ENCODE results near the gene TMEM37. TPM values are rescaled to one million over a fixed set of nuclear protein-coding genes. Genes with fewer than 3 reads are reported as not detected.

The TMEM37 gene
- total RNA-seq, 1 experiment from 2014 or later, result 13.8 TPM

DNA sequence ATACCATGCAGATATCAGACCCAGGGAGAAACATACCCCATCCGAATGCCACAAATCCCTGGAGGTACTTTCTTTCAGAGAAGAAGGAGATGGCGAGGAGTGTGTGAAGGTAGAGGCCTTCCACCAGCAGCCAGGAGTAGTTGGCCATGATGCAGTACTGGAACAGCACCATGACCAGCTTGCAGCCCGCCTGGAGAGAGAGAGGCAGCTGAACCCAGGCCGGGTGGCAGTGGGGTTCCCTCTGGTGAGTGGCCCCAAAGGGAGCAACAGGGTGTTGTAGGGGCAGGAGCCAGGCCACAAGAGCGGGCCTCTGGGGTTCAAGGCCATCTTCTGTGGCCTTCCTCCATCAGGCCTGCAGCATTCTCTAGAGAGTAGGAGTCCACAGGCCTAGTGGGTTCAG lies 30.2 kb downstream of the TMEM37 start:
- no peaks in the 10 kb centered on the region for H3K27me3 ChIP-seq (replicated peaks; ENCODE audit: insufficient read depth, low read depth, low read length, poor library complexity)
- no peak overlapping the region for H3K27ac ChIP-seq (ENCODE audit: low read depth, low read length, poor library complexity, severe bottlenecking)
- TF ChIP-seq, protein P1, sequence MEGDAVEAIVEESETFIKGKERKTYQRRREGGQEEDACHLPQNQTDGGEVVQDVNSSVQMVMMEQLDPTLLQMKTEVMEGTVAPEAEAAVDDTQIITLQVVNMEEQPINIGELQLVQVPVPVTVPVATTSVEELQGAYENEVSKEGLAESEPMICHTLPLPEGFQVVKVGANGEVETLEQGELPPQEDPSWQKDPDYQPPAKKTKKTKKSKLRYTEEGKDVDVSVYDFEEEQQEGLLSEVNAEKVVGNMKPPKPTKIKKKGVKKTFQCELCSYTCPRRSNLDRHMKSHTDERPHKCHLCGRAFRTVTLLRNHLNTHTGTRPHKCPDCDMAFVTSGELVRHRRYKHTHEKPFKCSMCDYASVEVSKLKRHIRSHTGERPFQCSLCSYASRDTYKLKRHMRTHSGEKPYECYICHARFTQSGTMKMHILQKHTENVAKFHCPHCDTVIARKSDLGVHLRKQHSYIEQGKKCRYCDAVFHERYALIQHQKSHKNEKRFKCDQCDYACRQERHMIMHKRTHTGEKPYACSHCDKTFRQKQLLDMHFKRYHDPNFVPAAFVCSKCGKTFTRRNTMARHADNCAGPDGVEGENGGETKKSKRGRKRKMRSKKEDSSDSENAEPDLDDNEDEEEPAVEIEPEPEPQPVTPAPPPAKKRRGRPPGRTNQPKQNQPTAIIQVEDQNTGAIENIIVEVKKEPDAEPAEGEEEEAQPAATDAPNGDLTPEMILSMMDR (conservative IDR thresholded peaks at IDR 0.05; ENCODE audit: low read depth, low read length), result no peak
- no peak for TF ChIP-seq EZH2 (IDR thresholded peaks at IDR 0.05; ENCODE audit: borderline replicate concordance, low read depth, low read length, poor library complexity, severe bottlenecking)
- POLR2A ChIA-PET (ENCODE audit: low non-redundant PET), result no interaction called here
- no TSS peak for BruUV-seq (replicated peaks)
- no peak overlapping the region for H3K4me3 ChIP-seq (ENCODE audit: low read depth, low read length, poor library complexity, severe bottlenecking)
- no peak for DNase-seq (ENCODE audit: low spot score)
- H3K4me1 ChIP-seq (ENCODE audit: insufficient read depth, low read length, poor library complexity, severe bottlenecking), result peaks cover 9% of the 10 kb centered on the region
- H3K36me3 ChIP-seq (ENCODE audit: insufficient read depth, low read length, poor library complexity, severe bottlenecking), result no peaks in the 10 kb centered on the region
- H3K9me3 ChIP-seq (ENCODE audit: low read depth, low read length, poor library complexity, severe bottlenecking), result no peaks in the 10 kb centered on the region
- CTCF ChIA-PET, result no interaction called here
- intact Hi-C loops (cut with micrococcal nuclease; ENCODE audit: unreplicated experiment), result no loop called here

GRCh38 chr2:119462574-119462973 lies 30.9 kb downstream of the TMEM37 start:
- TF ChIP-seq, protein P1 (conservative IDR thresholded peaks at IDR 0.05; ENCODE audit: low read depth, low read length), result no peak
- TF ChIP-seq EZH2 (IDR thresholded peaks at IDR 0.05; ENCODE audit: borderline replicate concordance, low read depth, low read length, poor library complexity, severe bottlenecking), result no peak
- BruUV-seq (replicated peaks), result no TSS peak
- H3K4me1 ChIP-seq (ENCODE audit: insufficient read depth, low read length, poor library complexity, severe bottlenecking), result peaks cover 9% of the 10 kb centered on the region
- no peak overlapping the region for H3K27ac ChIP-seq (ENCODE audit: low read depth, low read length, poor library complexity, severe bottlenecking)
- H3K36me3 ChIP-seq (ENCODE audit: insufficient read depth, low read length, poor library complexity, severe bottlenecking), result no peaks in the 10 kb centered on the region
- ChIA-PET CTCF (no interaction called here), POLR2A (ENCODE audit: low non-redundant PET) (no interaction called here)
- DNase-seq (ENCODE audit: low spot score), result no peak
- H3K9me3 ChIP-seq (ENCODE audit: low read depth, low read length, poor library complexity, severe bottlenecking), result no peaks in the 10 kb centered on the region
- H3K27me3 ChIP-seq (replicated peaks; ENCODE audit: insufficient read depth, low read depth, low read length, poor library complexity), result no peaks in the 10 kb centered on the region
- intact Hi-C loops (cut with micrococcal nuclease; ENCODE audit: unreplicated experiment), result no loop called here
- no peak overlapping the region for H3K4me3 ChIP-seq (ENCODE audit: low read depth, low read length, poor library complexity, severe bottlenecking)

DNA sequence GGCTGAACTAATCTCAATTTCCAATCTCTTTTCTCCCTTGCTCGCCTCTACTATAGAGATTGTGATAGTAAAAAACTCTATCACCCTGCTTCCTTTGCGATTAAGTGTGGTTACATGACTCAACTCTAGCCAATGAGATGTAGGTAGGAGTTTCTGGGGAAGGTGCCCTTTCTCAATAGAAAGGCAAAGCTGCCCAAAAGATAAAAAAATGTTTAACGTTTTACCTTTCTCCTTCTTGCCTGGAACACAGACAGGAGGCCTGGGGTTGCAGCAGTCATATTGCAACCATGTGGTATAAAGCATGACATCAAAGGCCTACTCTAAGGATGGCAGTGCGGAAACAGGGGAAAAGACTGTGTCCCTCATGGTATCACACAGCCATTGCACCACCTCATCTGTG lies 31.5 kb downstream of the TMEM37 start:
- no peak for DNase-seq (ENCODE audit: low spot score)
- Histone ChIP-seq H3K36me3 (ENCODE audit: insufficient read depth, low read length, poor library complexity, severe bottlenecking) (no peaks in the 10 kb centered on the region), H3K9me3 (ENCODE audit: low read depth, low read length, poor library complexity, severe bottlenecking) (no peaks in the 10 kb centered on the region), H3K4me1 (ENCODE audit: insufficient read depth, low read length, poor library complexity, severe bottlenecking) (peaks cover 9% of the 10 kb centered on the region), H3K27me3 (replicated peaks; ENCODE audit: insufficient read depth, low read depth, low read length, poor library complexity) (no peaks in the 10 kb centered on the region), H3K4me3 (ENCODE audit: low read depth, low read length, poor library complexity, severe bottlenecking) (no peak overlapping the region), H3K27ac (ENCODE audit: low read depth, low read length, poor library complexity, severe bottlenecking) (no peak overlapping the region)
- ChIA-PET POLR2A (ENCODE audit: low non-redundant PET) (no interaction called here), CTCF (no interaction called here)
- TF ChIP-seq EZH2 (IDR thresholded peaks at IDR 0.05; ENCODE audit: borderline replicate concordance, low read depth, low read length, poor library complexity, severe bottlenecking), result no peak
- TF ChIP-seq, protein P1 (conservative IDR thresholded peaks at IDR 0.05; ENCODE audit: low read depth, low read length), result no peak
- BruUV-seq (replicated peaks), result no TSS peak
- intact Hi-C loops (cut with micrococcal nuclease; ENCODE audit: unreplicated experiment), result no loop called here
